Measurements from ENCODE around the gene NHLRC3.
"Not testable (repeated sequence)": the region's sequence is repeated elsewhere in the genome, so short reads cannot be mapped to it uniquely, and the experiment has no call there.

Gene NHLRC3

GRCh38 chr13:39037880-39038568, at the start of gene NHLRC3, which contains the start of gene PROSER1:
NHLRC3 (plus strand) TSS chr13:39038456; CDS start chr13:39038640, 184 bp downstream.
PROSER1 (minus strand) TSS chr13:39038089; CDS start chr13:39037242, 847 bp downstream.
- peak; percentile 89 for DNase-seq

GRCh38 chr13:38990693-38991092, 47.6 kb upstream of the NHLRC3 start, which contains the start of gene STOML3:
STOML3 (minus strand) TSS chr13:38990831; CDS start chr13:38990721, 110 bp downstream.
- DNase-seq: no peak

GRCh38 chr13:38993381-38993780, 44.9 kb upstream of the NHLRC3 start:
- DNase-seq: no peak

GRCh38 chr13:38998739-38999138, 39.5 kb upstream of the NHLRC3 start:
- DNase-seq: no peak

GRCh38 chr13:39006371-39007111, 31.7 kb upstream of the NHLRC3 start:
- not testable (repeated sequence) for DNase-seq

GRCh38 chr13:39012608-39013007, 25.6 kb upstream of the NHLRC3 start:
- no peak for DNase-seq

- DNase-seq: no peak
These were observed 24.8 kb upstream of the NHLRC3 start for GRCh38 chr13:39013462-39013861.

GRCh38 chr13:39016087-39016486, 22.2 kb upstream of the NHLRC3 start:
- no peak for DNase-seq

- DNase-seq: no peak
These were observed 21.5 kb upstream of the NHLRC3 start for GRCh38 chr13:39016787-39017186.

GRCh38 chr13:39020853-39021462, 17.3 kb upstream of the NHLRC3 start:
- no peak for DNase-seq

- DNase-seq: no peak
These were observed 14.9 kb upstream of the NHLRC3 start for GRCh38 chr13:39023316-39023715.

- DNase-seq: no peak
These were observed 14.5 kb upstream of the NHLRC3 start for GRCh38 chr13:39023761-39024160.

- no peak for DNase-seq
These were observed 12.8 kb upstream of the NHLRC3 start for GRCh38 chr13:39025433-39025839.

GRCh38 chr13:39032150-39032549, 6.1 kb upstream of the NHLRC3 start:
- no peak for DNase-seq

GRCh38 chr13:39034085-39034484, 4.2 kb upstream of the NHLRC3 start:
- no peak for DNase-seq

GRCh38 chr13:39035204-39035603, 3.1 kb upstream of the NHLRC3 start:
- no peak for DNase-seq

- DNase-seq: no peak
These were observed 2.5 kb upstream of the NHLRC3 start for GRCh38 chr13:39035799-39036198.

GRCh38 chr13:39036212-39036611, 2.0 kb upstream of the NHLRC3 start:
- no peak for DNase-seq

GRCh38 chr13:39037410-39037879, 811 bp upstream of the NHLRC3 start:
- no peak for DNase-seq

- no peak for DNase-seq
These were observed 344 bp downstream of the NHLRC3 start for GRCh38 chr13:39038569-39039030.

GRCh38 chr13:39039041-39039440, 785 bp downstream of the NHLRC3 start:
- DNase-seq: no peak

- no peak for DNase-seq
These were observed 1.9 kb downstream of the NHLRC3 start for GRCh38 chr13:39040206-39040605.

- no peak for DNase-seq
These were observed 6.3 kb downstream of the NHLRC3 start for GRCh38 chr13:39044536-39044935.

GRCh38 chr13:39047560-39047959, 9.3 kb downstream of the NHLRC3 start:
- DNase-seq: no peak

Data from GDM1 (cell line).